ENCODE data around the gene ATP1A4.

Gene ATP1A4

GRCh38 chr1:160127381-160127780 is 24.0 kb upstream of the ATP1A4 start:
- Mint-ChIP-seq H3K4me3 (no peak overlapping the region), H3K9me3 (no peaks in the 10 kb centered on the region), H3K4me1 (no peaks in the 10 kb centered on the region), H3K36me3 (ENCODE audit: insufficient read depth) (peaks cover 2% of the 10 kb centered on the region), H3K27ac (ENCODE audit: low read depth) (no peak overlapping the region), H3K27me3 (peaks cover 39% of the 10 kb centered on the region)
- no peak for ATAC-seq (replicated peaks; ENCODE audit: extremely low read depth, poor library complexity, severe bottlenecking)
- no peak for DNase-seq (ENCODE audit: low spot score in 2 of 2)

GRCh38 chr1:160127865-160128523 is 23.4 kb upstream of the ATP1A4 start:
- no peak overlapping the region for H3K27ac Mint-ChIP-seq (ENCODE audit: low read depth)
- H3K9me3 Mint-ChIP-seq, result no peaks in the 10 kb centered on the region
- DNase-seq (ENCODE audit: low spot score in 2 of 2) (no peak), ATAC-seq (replicated peaks; ENCODE audit: extremely low read depth, poor library complexity, severe bottlenecking) (no peak)
- H3K4me1 Mint-ChIP-seq, result no peaks in the 10 kb centered on the region
- peaks cover 45% of the 10 kb centered on the region for H3K27me3 Mint-ChIP-seq
- H3K4me3 Mint-ChIP-seq, result no peak overlapping the region
- peaks cover 2% of the 10 kb centered on the region for H3K36me3 Mint-ChIP-seq (ENCODE audit: insufficient read depth)

GRCh38 chr1:160128636-160129035 is 22.8 kb upstream of the ATP1A4 start:
- DNase-seq (ENCODE audit: low spot score in 2 of 2) (no peak), ATAC-seq (replicated peaks; ENCODE audit: extremely low read depth, poor library complexity, severe bottlenecking) (no peak)
- no peak overlapping the region for H3K27ac Mint-ChIP-seq (ENCODE audit: low read depth)
- H3K36me3 Mint-ChIP-seq (ENCODE audit: insufficient read depth), result peaks cover 2% of the 10 kb centered on the region
- no peaks in the 10 kb centered on the region for H3K4me1 Mint-ChIP-seq
- H3K4me3 Mint-ChIP-seq, result no peak overlapping the region
- H3K27me3 Mint-ChIP-seq, result peaks cover 51% of the 10 kb centered on the region
- H3K9me3 Mint-ChIP-seq, result no peaks in the 10 kb centered on the region

- ATAC-seq (replicated peaks; ENCODE audit: extremely low read depth, poor library complexity, severe bottlenecking) (no peak), DNase-seq (ENCODE audit: low spot score in 2 of 2) (no peak)
- no peak overlapping the region for H3K27ac Mint-ChIP-seq (ENCODE audit: low read depth)
- H3K4me1 Mint-ChIP-seq, result no peaks in the 10 kb centered on the region
- H3K9me3 Mint-ChIP-seq, result no peaks in the 10 kb centered on the region
- H3K36me3 Mint-ChIP-seq (ENCODE audit: insufficient read depth), result peaks cover 2% of the 10 kb centered on the region
- no peak overlapping the region for H3K4me3 Mint-ChIP-seq
- peaks cover 51% of the 10 kb centered on the region for H3K27me3 Mint-ChIP-seq
Observed at GRCh38 chr1:160129046-160129445, 22.4 kb upstream of the ATP1A4 start.

- no peaks in the 10 kb centered on the region for H3K9me3 Mint-ChIP-seq
- H3K4me3 Mint-ChIP-seq, result no peak overlapping the region
- peaks cover 1% of the 10 kb centered on the region for H3K36me3 Mint-ChIP-seq (ENCODE audit: insufficient read depth)
- DNase-seq (ENCODE audit: low spot score in 2 of 2), result no peak
- H3K27me3 Mint-ChIP-seq, result peaks cover 55% of the 10 kb centered on the region
- no peak overlapping the region for H3K27ac Mint-ChIP-seq (ENCODE audit: low read depth)
- no peak for ATAC-seq (replicated peaks; ENCODE audit: extremely low read depth, poor library complexity, severe bottlenecking)
- no peaks in the 10 kb centered on the region for H3K4me1 Mint-ChIP-seq
Observed at GRCh38 chr1:160129558-160129957, 21.8 kb upstream of the ATP1A4 start.

GRCh38 chr1:160129966-160130365 is 21.4 kb upstream of the ATP1A4 start:
- ATAC-seq (replicated peaks; ENCODE audit: extremely low read depth, poor library complexity, severe bottlenecking) (no peak), DNase-seq (ENCODE audit: low spot score in 2 of 2) (no peak)
- Mint-ChIP-seq H3K9me3 (no peaks in the 10 kb centered on the region), H3K27ac (ENCODE audit: low read depth) (no peak overlapping the region), H3K4me1 (no peaks in the 10 kb centered on the region), H3K36me3 (ENCODE audit: insufficient read depth) (no peaks in the 10 kb centered on the region), H3K27me3 (peaks cover 59% of the 10 kb centered on the region), H3K4me3 (no peak overlapping the region)

- no peak overlapping the region for H3K27ac Mint-ChIP-seq (ENCODE audit: low read depth)
- H3K9me3 Mint-ChIP-seq, result no peaks in the 10 kb centered on the region
Observed at GRCh38 chr1:160130486-160130885, 20.9 kb upstream of the ATP1A4 start.

GRCh38 chr1:160130939-160131338 is 20.5 kb upstream of the ATP1A4 start:
- ATAC-seq (replicated peaks; ENCODE audit: extremely low read depth, poor library complexity, severe bottlenecking) (no peak), DNase-seq (ENCODE audit: low spot score in 2 of 2) (no peak)
- no peaks in the 10 kb centered on the region for H3K9me3 Mint-ChIP-seq
- peaks cover 67% of the 10 kb centered on the region for H3K27me3 Mint-ChIP-seq
- no peak overlapping the region for H3K27ac Mint-ChIP-seq (ENCODE audit: low read depth)
- no peak overlapping the region for H3K4me3 Mint-ChIP-seq
- no peaks in the 10 kb centered on the region for H3K4me1 Mint-ChIP-seq
- H3K36me3 Mint-ChIP-seq (ENCODE audit: insufficient read depth), result no peaks in the 10 kb centered on the region

More at GRCh38 chr1:160130486-160130885, 20.9 kb upstream of the ATP1A4 start:
- Mint-ChIP-seq H3K27me3 (peaks cover 65% of the 10 kb centered on the region), H3K4me1 (no peaks in the 10 kb centered on the region), H3K36me3 (ENCODE audit: insufficient read depth) (no peaks in the 10 kb centered on the region), H3K4me3 (no peak overlapping the region)
- DNase-seq (ENCODE audit: low spot score in 2 of 2), result no peak
- no peak for ATAC-seq (replicated peaks; ENCODE audit: extremely low read depth, poor library complexity, severe bottlenecking)

- no peak overlapping the region for H3K4me3 Mint-ChIP-seq
- no peak for ATAC-seq (replicated peaks; ENCODE audit: extremely low read depth, poor library complexity, severe bottlenecking)
- DNase-seq (ENCODE audit: low spot score in 2 of 2), result no peak
- peaks cover 67% of the 10 kb centered on the region for H3K27me3 Mint-ChIP-seq
- H3K27ac Mint-ChIP-seq (ENCODE audit: low read depth), result no peak overlapping the region
- H3K4me1 Mint-ChIP-seq, result no peaks in the 10 kb centered on the region
- H3K9me3 Mint-ChIP-seq, result no peaks in the 10 kb centered on the region
- H3K36me3 Mint-ChIP-seq (ENCODE audit: insufficient read depth), result no peaks in the 10 kb centered on the region
Observed at GRCh38 chr1:160131803-160132565, 19.4 kb upstream of the ATP1A4 start.

GRCh38 chr1:160133990-160134770 is 17.2 kb upstream of the ATP1A4 start:
- DNase-seq (ENCODE audit: low spot score in 2 of 2) (no peak), ATAC-seq (replicated peaks; ENCODE audit: extremely low read depth, poor library complexity, severe bottlenecking) (no peak)
- Mint-ChIP-seq H3K4me3 (no peak overlapping the region), H3K36me3 (ENCODE audit: insufficient read depth) (no peaks in the 10 kb centered on the region), H3K27ac (ENCODE audit: low read depth) (no peak overlapping the region), H3K4me1 (no peaks in the 10 kb centered on the region), H3K9me3 (no peaks in the 10 kb centered on the region), H3K27me3 (peaks cover 55% of the 10 kb centered on the region)

- Mint-ChIP-seq H3K4me3 (no peak overlapping the region), H3K9me3 (no peaks in the 10 kb centered on the region), H3K36me3 (ENCODE audit: insufficient read depth) (no peaks in the 10 kb centered on the region), H3K27me3 (peaks cover 55% of the 10 kb centered on the region), H3K27ac (ENCODE audit: low read depth) (no peak overlapping the region), H3K4me1 (no peaks in the 10 kb centered on the region)
- DNase-seq (ENCODE audit: low spot score in 2 of 2) (no peak), ATAC-seq (replicated peaks; ENCODE audit: extremely low read depth, poor library complexity, severe bottlenecking) (no peak)
Observed at GRCh38 chr1:160134791-160135572, 16.4 kb upstream of the ATP1A4 start.

All from central memory CD8-positive, alpha-beta T cell (primary cell).